Raji (cell line): ENCODE measurements around the gene ANKRD10.
A peak's percentile ranks its signal among the peaks of the same experiment; 100 is the strongest.

ENCODE experiments used
- POLR2A ChIP-seq: IDR thresholded peaks from 2 replicates; pipeline ENCODE4 v1.6.1; 2011; ENCODE audit warnings: low read depth, low read length, control low read depth; ENCODE audit not compliant: insufficient read depth

The ANKRD10 gene

GRCh38 chr13:110915057-110915873, at the start of gene ANKRD10:
Gene ANKRD10 (minus strand): TSS chr13:110915069. CDS start chr13:110914934, 135 bp downstream.
- TF ChIP-seq POLR2A = peak; percentile 76

- no peak for TF ChIP-seq POLR2A
These were observed 49.6 kb upstream of the ANKRD10 start for GRCh38 chr13:110964229-110965037.

GRCh38 chr13:110963554-110963970, 48.7 kb upstream of the ANKRD10 start:
- no peak for TF ChIP-seq POLR2A

- TF ChIP-seq POLR2A = no peak
These were observed 47.1 kb upstream of the ANKRD10 start for GRCh38 chr13:110961959-110962358.

- no peak for TF ChIP-seq POLR2A
These were observed 45.3 kb upstream of the ANKRD10 start for GRCh38 chr13:110960204-110960603.

- TF ChIP-seq POLR2A = no peak
These were observed 43.1 kb upstream of the ANKRD10 start for GRCh38 chr13:110957931-110958330.

GRCh38 chr13:110957181-110957884, 42.5 kb upstream of the ANKRD10 start:
- TF ChIP-seq POLR2A = no peak

GRCh38 chr13:110953833-110954532, 39.1 kb upstream of the ANKRD10 start:
- no peak for TF ChIP-seq POLR2A

- no peak for TF ChIP-seq POLR2A
These were observed 38.5 kb upstream of the ANKRD10 start for GRCh38 chr13:110953416-110953815.

- no peak for TF ChIP-seq POLR2A
These were observed 36.1 kb upstream of the ANKRD10 start for GRCh38 chr13:110950819-110951570.

GRCh38 chr13:110950356-110950755, 35.5 kb upstream of the ANKRD10 start:
- no peak for TF ChIP-seq POLR2A

GRCh38 chr13:110949628-110950027, 34.8 kb upstream of the ANKRD10 start:
- no peak for TF ChIP-seq POLR2A

- TF ChIP-seq POLR2A = no peak
These were observed 34.2 kb upstream of the ANKRD10 start for GRCh38 chr13:110949116-110949515.

GRCh38 chr13:110945928-110946570, 31.2 kb upstream of the ANKRD10 start:
- TF ChIP-seq POLR2A = no peak
